OCI-LY1 (cell line): Measurements from ENCODE around the gene HOXC6.

Experiments used
- H2AFZ ChIP-seq: fragments of 200-600 bp; sonication (generic), shearing (Covaris generic); 2 replicates; pipeline ENCODE4 v1.6.0; 2014; ENCODE audit warnings: antibody characterized with exemption, mild to moderate bottlenecking, low read length
- H3F3A ChIP-seq: fragments of 200-600 bp; sonication (generic), shearing (Covaris generic); 2 replicates; pipeline ENCODE4 v1.6.0; 2014; ENCODE audit warnings: mild to moderate bottlenecking, antibody characterized with exemption, low read length, moderate library complexity; ENCODE audit not compliant: insufficient read depth
- H3K27ac ChIP-seq: fragments of 200-600 bp; sonication (generic); 2 replicates; pipeline ENCODE4 v1.5.1; 2014; ENCODE audit warnings: low read length, mixed run types, mild to moderate bottlenecking, low read depth; ENCODE audit not compliant: poor library complexity, severe bottlenecking
- H3K27me3 ChIP-seq: fragments of 200-600 bp; sonication (generic); 2 replicates; pipeline ENCODE4 v1.6.0; 2014; ENCODE audit warnings: antibody characterized with exemption, mild to moderate bottlenecking, low read length, moderate library complexity; ENCODE audit not compliant: insufficient read depth
- H3K36me3 ChIP-seq: fragments of 200-600 bp; sonication (generic); 2 replicates; pipeline ENCODE4 v1.6.1; 2014; ENCODE audit warnings: mild to moderate bottlenecking, antibody characterized with exemption, low read length, moderate library complexity, mixed read lengths; ENCODE audit not compliant: insufficient read depth
- H3K4me1 ChIP-seq: fragments of 200-600 bp; sonication (generic); 2 replicates; pipeline ENCODE4 v1.5.1; 2014; ENCODE audit warnings: mild to moderate bottlenecking, low read length, moderate library complexity; ENCODE audit not compliant: insufficient read depth, severe bottlenecking
- H3K4me2 ChIP-seq: fragments of 200-600 bp; sonication (generic), shearing (Covaris generic); 2 replicates; pipeline ENCODE4 v1.6.1; 2014; ENCODE audit warnings: low read length
- H3K4me3 ChIP-seq: fragments of 200-600 bp; sonication (generic); 2 replicates; pipeline ENCODE4 v1.5.1; 2014; ENCODE audit warnings: low read length, low read depth, mild to moderate bottlenecking, mixed read lengths; ENCODE audit not compliant: poor library complexity, severe bottlenecking
- H3K79me2 ChIP-seq: fragments of 200-600 bp; shearing (Covaris generic); 2 replicates; pipeline ENCODE4 v1.6.1; 2016; ENCODE audit warnings: mixed run types, low read length, mixed read lengths; ENCODE audit not compliant: insufficient read depth
- H3K9ac ChIP-seq: fragments of 200-600 bp; sonication (generic), shearing (Covaris generic); 2 replicates; pipeline ENCODE4 v1.6.1; 2014; ENCODE audit warnings: mild to moderate bottlenecking, low read length, mixed read lengths
- H3K9me2 ChIP-seq: fragments of 200-600 bp; sonication (generic), shearing (Covaris generic); 2 replicates; pipeline ENCODE4 v1.6.1; 2014; ENCODE audit warnings: low read depth, mild to moderate bottlenecking, low read length, mixed read lengths
- H3K9me3 ChIP-seq: fragments of 200-600 bp; shearing (Covaris generic); 2 replicates; pipeline ENCODE4 v1.6.1; 2014; ENCODE audit warnings: low read length, mixed read lengths
- H4K20me1 ChIP-seq: fragments of 200-600 bp; sonication (generic), shearing (Covaris generic); 2 replicates; pipeline ENCODE4 v1.6.0; 2016; ENCODE audit warnings: mild to moderate bottlenecking, low read length; ENCODE audit not compliant: insufficient read depth
- EZH2 ChIP-seq: fragments of 200-600 bp; sonication (generic), shearing (Covaris generic); IDR thresholded peaks from 2 replicates; pipeline ENCODE4 v1.8.0; 2017; ENCODE audit warnings: borderline replicate concordance, mixed run types, mild to moderate bottlenecking, antibody characterized with exemption, low read length, moderate library complexity, mixed read lengths
- TF ChIP-seq, protein P1 (sequence below): fragments of 200-600 bp; sonication (generic), shearing (Covaris generic); IDR thresholded peaks from 2 replicates; pipeline ENCODE4 v1.5.1; 2017; ENCODE audit warnings: mild to moderate bottlenecking, antibody characterized with exemption, low read length, moderate library complexity, mixed read lengths

The HOXC6 gene

DNA sequence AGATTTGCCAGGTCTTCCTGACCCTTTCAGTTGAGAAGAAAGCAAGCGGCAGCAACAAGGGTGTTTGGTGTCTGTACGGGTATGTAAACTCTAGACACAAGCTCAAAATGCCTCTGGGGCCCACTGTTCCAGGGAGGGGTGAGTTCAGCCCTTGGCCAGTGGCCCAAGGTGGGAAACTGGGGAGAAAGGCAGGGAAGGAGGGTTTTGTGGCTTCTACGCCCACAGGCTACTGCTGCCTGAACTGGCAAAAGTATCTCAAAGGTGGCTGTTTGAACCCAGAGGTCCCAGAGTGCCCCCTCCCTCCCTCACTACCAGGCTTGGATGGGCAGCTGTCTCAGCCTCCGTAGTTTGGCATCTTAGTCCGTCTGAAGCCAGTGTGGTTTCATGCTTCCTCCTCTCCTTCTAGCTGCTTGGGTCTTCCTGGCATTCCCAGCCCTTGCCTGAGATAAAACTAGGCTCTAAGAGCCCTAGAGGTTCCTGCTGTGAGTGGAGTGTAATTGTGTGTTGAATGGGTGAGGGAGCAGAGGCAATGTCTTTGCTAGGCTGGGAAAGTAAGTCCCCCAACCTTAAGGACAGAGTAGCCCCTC, 10.1 kb downstream of the HOXC6 start:
- no peaks in the 10 kb centered on the region for H3K36me3 ChIP-seq
- no peaks in the 10 kb centered on the region for H3K9me3 ChIP-seq
- H3K9me2 ChIP-seq: no peaks in the 10 kb centered on the region
- H3K9ac ChIP-seq: no peak overlapping the region
- no peaks in the 10 kb centered on the region for H4K20me1 ChIP-seq
- H3K27me3 ChIP-seq: no peaks in the 10 kb centered on the region; the same call in 1 of the 2 replicates
- H3K4me2 ChIP-seq: no peak overlapping the region
- no peak overlapping the region for H3K4me3 ChIP-seq
- peaks cover 7% of the 10 kb centered on the region for H3K4me1 ChIP-seq
- H3K79me2 ChIP-seq: no peaks in the 10 kb centered on the region
- no peak overlapping the region for H3K27ac ChIP-seq
- TF ChIP-seq, protein P1, sequence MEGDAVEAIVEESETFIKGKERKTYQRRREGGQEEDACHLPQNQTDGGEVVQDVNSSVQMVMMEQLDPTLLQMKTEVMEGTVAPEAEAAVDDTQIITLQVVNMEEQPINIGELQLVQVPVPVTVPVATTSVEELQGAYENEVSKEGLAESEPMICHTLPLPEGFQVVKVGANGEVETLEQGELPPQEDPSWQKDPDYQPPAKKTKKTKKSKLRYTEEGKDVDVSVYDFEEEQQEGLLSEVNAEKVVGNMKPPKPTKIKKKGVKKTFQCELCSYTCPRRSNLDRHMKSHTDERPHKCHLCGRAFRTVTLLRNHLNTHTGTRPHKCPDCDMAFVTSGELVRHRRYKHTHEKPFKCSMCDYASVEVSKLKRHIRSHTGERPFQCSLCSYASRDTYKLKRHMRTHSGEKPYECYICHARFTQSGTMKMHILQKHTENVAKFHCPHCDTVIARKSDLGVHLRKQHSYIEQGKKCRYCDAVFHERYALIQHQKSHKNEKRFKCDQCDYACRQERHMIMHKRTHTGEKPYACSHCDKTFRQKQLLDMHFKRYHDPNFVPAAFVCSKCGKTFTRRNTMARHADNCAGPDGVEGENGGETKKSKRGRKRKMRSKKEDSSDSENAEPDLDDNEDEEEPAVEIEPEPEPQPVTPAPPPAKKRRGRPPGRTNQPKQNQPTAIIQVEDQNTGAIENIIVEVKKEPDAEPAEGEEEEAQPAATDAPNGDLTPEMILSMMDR: no peak
- TF ChIP-seq EZH2: no peak
- H2AFZ ChIP-seq: no peak overlapping the region
- no peaks in the 10 kb centered on the region for H3F3A ChIP-seq

DNA sequence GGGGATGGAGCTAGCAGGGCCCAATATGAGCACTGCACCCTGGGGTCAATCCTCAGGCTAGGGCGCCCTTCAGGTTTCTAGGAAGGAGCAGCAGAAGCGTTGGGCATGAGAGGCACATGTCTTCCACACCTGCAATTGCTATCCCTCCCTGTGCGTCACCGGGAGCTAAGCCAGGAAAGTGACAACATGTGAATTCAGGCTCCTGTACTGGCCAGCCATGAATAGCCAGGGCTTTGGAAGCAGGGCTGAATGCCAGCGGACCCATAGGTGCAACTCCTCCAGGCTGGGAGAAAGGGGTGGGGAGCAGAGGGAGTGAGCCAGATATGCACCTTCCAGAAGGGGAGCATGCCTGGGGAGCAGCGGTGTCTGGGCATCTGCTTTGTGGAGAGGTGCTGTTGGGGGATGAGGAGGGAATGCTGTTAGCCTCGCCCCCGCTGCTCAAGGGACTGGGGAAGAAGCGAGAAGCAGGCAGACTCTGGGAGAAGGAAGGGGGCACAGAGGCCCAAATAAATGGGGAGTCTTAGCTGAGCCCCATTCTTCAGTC, 10.7 kb downstream of the HOXC6 start:
- H3K4me1 ChIP-seq: peaks cover 7% of the 10 kb centered on the region
- no peak overlapping the region for H3K9ac ChIP-seq
- no peak overlapping the region for H2AFZ ChIP-seq
- no peaks in the 10 kb centered on the region for H3K9me3 ChIP-seq
- no peak for TF ChIP-seq EZH2
- TF ChIP-seq, protein P1: no peak
- no peak overlapping the region for H3K4me3 ChIP-seq
- no peak overlapping the region for H3K4me2 ChIP-seq
- no peaks in the 10 kb centered on the region; the same call in 1 of the 2 replicates for H3K27me3 ChIP-seq
- no peak overlapping the region for H3K27ac ChIP-seq
- no peaks in the 10 kb centered on the region for H3K9me2 ChIP-seq
- H3F3A ChIP-seq: no peaks in the 10 kb centered on the region
- no peaks in the 10 kb centered on the region for H3K36me3 ChIP-seq
- H3K79me2 ChIP-seq: no peaks in the 10 kb centered on the region
- H4K20me1 ChIP-seq: no peaks in the 10 kb centered on the region

DNA sequence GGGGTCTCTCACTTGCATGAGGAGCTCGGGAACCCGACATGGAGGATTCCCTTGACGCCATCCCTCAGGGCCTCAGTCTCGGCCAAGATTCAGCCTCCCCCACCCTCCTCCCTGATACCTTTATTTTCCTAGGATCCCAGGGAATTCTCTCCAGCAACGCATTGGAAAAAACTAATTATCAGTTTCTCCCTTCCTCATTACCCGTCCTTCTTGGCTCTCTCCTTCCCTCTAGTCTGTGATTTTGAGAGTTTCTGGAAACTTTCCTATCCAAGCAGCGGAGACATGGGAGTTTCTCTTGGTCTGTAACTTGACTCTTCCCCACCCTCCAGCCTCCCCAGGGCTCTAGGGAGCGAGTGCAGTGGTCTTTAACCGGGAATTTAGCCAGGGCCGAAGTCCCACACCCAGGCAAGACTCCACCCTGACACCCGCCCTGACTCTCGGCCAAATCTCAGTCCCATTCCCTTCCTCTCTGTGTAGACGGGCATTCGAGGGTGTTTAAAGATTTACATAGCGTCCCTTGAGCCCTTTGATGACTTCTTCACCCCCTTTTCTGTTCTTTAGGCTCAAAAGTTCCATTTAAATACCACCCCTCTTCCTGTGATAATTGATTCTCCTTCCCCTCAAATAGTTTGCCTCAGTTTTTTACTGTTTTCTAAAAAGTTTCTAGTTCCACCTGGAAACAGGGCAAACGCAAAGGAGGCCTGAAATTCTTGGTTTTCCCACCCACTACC, 11.3 kb downstream of the HOXC6 start:
- Histone ChIP-seq H3K9me2 (no peaks in the 10 kb centered on the region), H3K79me2 (no peaks in the 10 kb centered on the region), H3K4me1 (peaks cover 7% of the 10 kb centered on the region), H3K9me3 (no peaks in the 10 kb centered on the region), H3K36me3 (no peaks in the 10 kb centered on the region), H3K4me3 (no peak overlapping the region), H2AFZ (no peak overlapping the region), H3F3A (no peaks in the 10 kb centered on the region), H3K9ac (no peak overlapping the region), H3K4me2 (no peak overlapping the region), H4K20me1 (no peaks in the 10 kb centered on the region), H3K27me3 (no peaks in the 10 kb centered on the region; the same call in 1 of the 2 replicates), H3K27ac (no peak overlapping the region)
- TF ChIP-seq, protein P1: no peak
- TF ChIP-seq EZH2: no peak
